AG09309 (cell line): ENCODE data around the gene EXOC3L4.
"Not testable (repeated sequence)": the region's sequence is repeated elsewhere in the genome, so short reads cannot be mapped to it uniquely, and the experiment has no call there.

Experiments used
- DNase-seq: peaks from one replicate; pipeline ENCODE4 v3.0.0-alpha.2; 2010; ENCODE audit warnings: low read depth
- H3K4me3 ChIP-seq: 2 replicates; pipeline ENCODE4 v1.5.1; 2011; ENCODE audit warnings: mild to moderate bottlenecking, low read depth, low read length, moderate library complexity; ENCODE audit not compliant: control insufficient read depth
- CTCF ChIP-seq: IDR thresholded peaks from 2 replicates; pipeline ENCODE4 v1.5.1; 2011; ENCODE audit warnings: mild to moderate bottlenecking, low read depth, low read length, inconsistent platforms; ENCODE audit not compliant: insufficient read depth, control insufficient read depth; ENCODE audit errors: missing control alignments

EXOC3L4 gene

GRCh38 chr14:103113774-103114173 lies 19.2 kb downstream of the EXOC3L4 start:
- TF ChIP-seq CTCF, result no peak
- DNase-seq, result no peak
- H3K4me3 ChIP-seq, result no peak overlapping the region

- not testable (repeated sequence) for DNase-seq, H3K4me3 ChIP-seq
Observed at GRCh38 chr14:103115086-103115679, 20.7 kb downstream of the EXOC3L4 start.

GRCh38 chr14:103115845-103116572 lies 21.5 kb downstream of the EXOC3L4 start:
- no peak overlapping the region for H3K4me3 ChIP-seq
- TF ChIP-seq CTCF, result no peak
- no peak for DNase-seq

GRCh38 chr14:103116636-103117035 lies 22.1 kb downstream of the EXOC3L4 start:
- no peak for TF ChIP-seq CTCF
- H3K4me3 ChIP-seq, result no peak overlapping the region
- DNase-seq, result no peak

GRCh38 chr14:103117499-103117898 lies 23.0 kb downstream of the EXOC3L4 start:
- H3K4me3 ChIP-seq, DNase-seq: not testable (repeated sequence)

GRCh38 chr14:103118018-103118662 lies 23.6 kb downstream of the EXOC3L4 start:
- no peak for TF ChIP-seq CTCF
- no peak for DNase-seq
- no peak overlapping the region for H3K4me3 ChIP-seq

GRCh38 chr14:103118663-103119404 lies 24.3 kb downstream of the EXOC3L4 start:
- TF ChIP-seq CTCF, result no peak

GRCh38 chr14:103119527-103119926 lies 25.0 kb downstream of the EXOC3L4 start:
- not testable (repeated sequence) for DNase-seq, H3K4me3 ChIP-seq

More at GRCh38 chr14:103118663-103119404, 24.3 kb downstream of the EXOC3L4 start:
- no peak overlapping the region for H3K4me3 ChIP-seq
- no peak for DNase-seq
